Measurements from ENCODE around the gene SVIL.

The SVIL gene

DNA sequence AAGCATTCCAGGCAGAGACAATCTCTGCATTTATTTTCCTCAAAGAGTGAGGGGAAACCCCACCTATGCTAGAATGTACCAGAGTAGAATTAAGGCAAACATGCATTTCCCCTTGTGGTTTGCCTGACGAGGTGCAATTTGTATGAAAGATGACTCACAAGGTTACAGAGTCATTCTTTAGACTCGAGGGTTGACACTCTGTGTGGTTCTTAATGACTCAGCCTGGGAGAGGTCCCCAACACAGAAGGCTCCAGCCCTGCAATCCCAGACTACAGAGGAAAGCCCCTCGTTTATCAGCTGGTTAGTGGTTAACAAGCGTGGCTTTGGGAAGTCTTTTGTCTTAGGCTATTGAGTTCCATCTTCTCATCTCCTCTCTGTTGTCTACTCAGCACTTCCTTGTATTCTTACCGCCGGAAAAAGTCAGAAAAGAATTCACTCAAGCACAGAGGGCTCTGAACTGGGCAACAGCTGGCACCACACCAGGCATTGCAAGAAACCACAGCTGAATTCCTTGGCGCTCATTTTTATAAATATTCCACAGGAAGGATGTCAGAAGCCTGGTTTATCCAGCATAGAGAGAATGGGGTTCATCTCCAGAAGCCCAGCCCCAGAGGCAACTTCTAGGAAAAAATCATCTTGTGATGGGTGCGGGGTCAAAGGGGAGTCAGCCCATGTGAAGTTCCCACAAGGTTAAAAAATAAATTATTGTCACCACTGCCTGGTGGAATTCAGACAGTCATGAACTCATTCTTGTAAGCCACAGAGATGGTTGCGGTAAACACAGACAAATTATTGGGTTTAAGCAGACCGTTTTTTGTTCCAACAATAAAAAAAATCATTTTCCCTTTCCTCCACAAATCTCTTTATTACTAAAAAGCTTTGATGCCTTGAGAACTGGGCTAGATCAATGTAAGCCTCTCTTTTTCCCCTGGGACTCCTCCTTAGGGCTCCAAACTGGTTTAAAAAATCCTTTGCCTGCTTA is 24.5 kb upstream of the SVIL start:
- Mint-ChIP-seq H3K36me3 (peaks cover 10 to 18% of the 10 kb centered on the region in 2 donors), H3K4me1 (peaks cover 6 to 17% of the 10 kb centered on the region in 2 donors), H3K4me3 (peak overlapping the region in 1 of 2 donors; percentile 5), H3K27ac (peak overlapping the region; percentile 63), H3K27me3 (peaks cover 0 to 6% of the 10 kb centered on the region in 2 donors), H3K9me3 (peaks cover 10 to 11% of the 10 kb centered on the region in 2 donors)
- ATAC-seq (replicated peaks) (peak; percentile 99), DNase-seq (peak; percentile 63)

DNA sequence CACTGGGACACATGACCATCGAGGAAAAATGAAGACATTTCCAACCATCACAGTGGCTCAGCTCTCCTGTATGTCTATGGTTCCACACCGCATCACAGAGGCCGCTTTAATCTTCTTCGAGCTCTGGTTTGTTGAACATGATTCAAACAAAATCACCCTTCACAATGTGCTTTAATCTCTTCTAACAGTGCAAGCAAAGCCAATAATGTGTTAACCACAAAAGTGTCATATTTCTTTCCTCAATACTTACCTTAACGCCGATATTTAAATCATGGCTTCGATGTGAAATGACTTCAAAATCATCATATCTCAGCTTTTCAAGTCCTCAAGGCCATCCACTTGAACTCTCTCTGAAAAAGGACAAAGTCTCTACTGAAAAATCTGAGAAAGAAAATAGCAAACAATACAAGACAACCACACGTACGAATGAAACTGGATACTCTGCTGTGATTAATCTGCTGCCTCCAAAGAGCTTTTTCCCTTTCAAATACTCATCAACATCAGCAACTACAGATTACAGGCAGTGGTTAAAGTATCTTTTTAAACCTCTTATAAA is 23.0 kb upstream of the SVIL start:
- no peak for DNase-seq
- no peak for ATAC-seq (replicated peaks)
- peaks cover 10 to 11% of the 10 kb centered on the region in 2 donors for H3K9me3 Mint-ChIP-seq
- H3K4me1 Mint-ChIP-seq: peaks cover 6 to 17% of the 10 kb centered on the region in 2 donors
- peaks cover 10 to 18% of the 10 kb centered on the region in 2 donors for H3K36me3 Mint-ChIP-seq
- H3K4me3 Mint-ChIP-seq: no peak overlapping the region
- peaks cover 0 to 6% of the 10 kb centered on the region in 2 donors for H3K27me3 Mint-ChIP-seq
- H3K27ac Mint-ChIP-seq: no peak overlapping the region

GRCh38 chr10:29656451-29656992 is 21.8 kb upstream of the SVIL start:
- H3K4me3 Mint-ChIP-seq: no peak overlapping the region
- H3K36me3 Mint-ChIP-seq: peaks cover 10 to 18% of the 10 kb centered on the region in 2 donors
- H3K4me1 Mint-ChIP-seq: peaks cover 6 to 17% of the 10 kb centered on the region in 2 donors
- H3K9me3 Mint-ChIP-seq: peaks cover 12 to 14% of the 10 kb centered on the region in 2 donors
- peaks cover 0 to 6% of the 10 kb centered on the region in 2 donors for H3K27me3 Mint-ChIP-seq
- ATAC-seq (replicated peaks) (no peak), DNase-seq (no peak)
- no peak overlapping the region for H3K27ac Mint-ChIP-seq

DNA sequence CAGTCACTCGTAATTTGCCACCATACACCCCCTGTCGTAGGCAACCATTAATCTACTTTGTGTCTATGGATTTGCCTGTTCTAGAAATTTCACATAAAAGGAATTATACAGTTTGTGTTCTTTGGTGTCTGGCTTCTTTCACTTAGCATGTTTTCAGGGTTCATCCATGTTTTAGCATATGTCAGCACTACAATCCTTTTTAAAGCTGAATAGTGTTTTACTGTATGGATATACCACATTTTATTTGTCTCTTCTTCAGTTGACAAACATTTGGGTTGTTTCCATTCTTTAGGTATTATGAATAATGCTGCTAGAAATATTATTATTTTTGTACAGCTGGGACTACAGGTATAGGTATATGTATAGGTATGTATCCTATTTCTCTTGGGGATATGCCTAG is 17.4 kb upstream of the SVIL start:
- Mint-ChIP-seq H3K9me3 (peaks cover 5 to 11% of the 10 kb centered on the region in 2 donors), H3K27me3 (no peaks in the 10 kb centered on the region), H3K36me3 (peaks cover 6 to 9% of the 10 kb centered on the region in 2 donors), H3K4me3 (no peak overlapping the region), H3K27ac (no peak overlapping the region), H3K4me1 (peaks cover 5 to 19% of the 10 kb centered on the region in 2 donors)
- no peak for ATAC-seq (replicated peaks)
- no peak for DNase-seq

DNA sequence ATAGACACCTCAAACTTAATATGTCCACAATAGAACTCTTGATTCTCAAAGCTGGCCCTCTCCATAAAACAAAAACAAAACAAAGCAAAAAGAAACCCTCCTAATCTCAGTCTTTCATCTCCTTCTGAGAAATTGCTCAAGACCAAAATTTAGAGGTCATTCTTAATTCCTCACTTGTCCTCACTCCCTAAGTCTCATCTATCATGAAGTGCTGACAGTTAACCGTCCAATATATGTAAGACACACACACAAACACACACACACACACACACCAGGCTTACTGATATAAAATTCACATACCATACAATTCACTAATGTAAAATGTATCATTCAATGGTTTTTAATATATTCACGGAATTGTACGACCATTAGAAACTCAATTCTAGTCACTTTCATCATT is 17.0 kb upstream of the SVIL start:
- peaks cover 8 to 23% of the 10 kb centered on the region in 2 donors for H3K4me1 Mint-ChIP-seq
- no peak overlapping the region for H3K27ac Mint-ChIP-seq
- H3K9me3 Mint-ChIP-seq: peaks cover 4 to 9% of the 10 kb centered on the region in 2 donors
- H3K4me3 Mint-ChIP-seq: no peak overlapping the region
- H3K27me3 Mint-ChIP-seq: no peaks in the 10 kb centered on the region
- ATAC-seq (replicated peaks): no peak
- peaks cover 4 to 7% of the 10 kb centered on the region in 2 donors for H3K36me3 Mint-ChIP-seq
- no peak for DNase-seq

GRCh38 chr10:29650552-29650944 is 15.8 kb upstream of the SVIL start:
- Mint-ChIP-seq H3K4me1 (peaks cover 12 to 33% of the 10 kb centered on the region in 2 donors), H3K9me3 (peaks cover 4 to 6% of the 10 kb centered on the region in 2 donors), H3K27ac (no peak overlapping the region), H3K36me3 (no peaks in the 10 kb centered on the region), H3K27me3 (no peaks in the 10 kb centered on the region), H3K4me3 (no peak overlapping the region)
- ATAC-seq (replicated peaks): no peak
- DNase-seq: no peak

DNA sequence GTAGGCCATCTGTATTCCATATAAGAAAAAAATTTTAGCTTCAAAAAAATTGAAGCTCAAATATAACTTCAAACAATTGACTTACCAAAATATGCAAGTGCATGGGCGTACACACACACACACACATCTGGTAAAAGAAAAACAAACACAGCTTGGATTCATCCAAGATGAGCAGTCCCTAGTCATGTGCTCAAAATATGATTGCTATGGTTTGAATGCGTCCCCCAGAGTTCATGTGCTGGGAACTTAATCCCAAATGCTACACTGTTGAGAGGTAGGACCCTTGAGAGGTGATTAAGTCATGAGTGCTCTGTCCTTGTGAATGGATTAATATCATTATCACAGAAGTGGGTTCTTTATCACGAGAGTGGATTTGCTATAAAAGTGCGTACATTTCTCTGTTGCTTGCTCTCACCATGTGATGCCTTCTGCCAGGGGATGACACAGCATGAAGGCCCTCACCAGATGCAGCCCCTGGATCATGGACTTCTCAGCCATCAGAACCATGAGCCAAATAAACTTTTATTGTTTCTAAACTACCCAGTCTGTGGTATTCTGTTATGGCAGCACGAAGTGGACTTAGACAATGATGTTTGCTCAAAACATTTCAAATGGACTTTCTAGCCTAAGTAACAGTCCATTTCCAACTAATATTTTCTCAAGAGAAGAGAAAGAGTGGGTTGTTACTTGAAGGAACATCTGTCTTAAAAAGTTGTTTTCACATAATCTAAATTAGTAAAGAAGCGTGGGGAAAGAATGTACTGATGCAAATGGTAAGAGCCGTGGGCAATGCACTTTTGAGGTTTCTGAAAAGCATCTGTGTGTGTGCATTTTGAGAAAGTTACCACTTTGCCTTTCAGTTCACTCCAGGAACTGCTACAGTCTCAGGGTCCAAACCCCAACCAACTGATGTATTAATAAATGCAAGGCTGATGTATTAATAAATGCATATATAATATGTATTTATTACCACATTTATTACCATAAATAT is 15.1 kb upstream of the SVIL start:
- Mint-ChIP-seq H3K27me3 (no peaks in the 10 kb centered on the region), H3K27ac (no peak overlapping the region), H3K4me3 (no peak overlapping the region), H3K4me1 (peaks cover 12 to 33% of the 10 kb centered on the region in 2 donors), H3K9me3 (peaks cover 3 to 4% of the 10 kb centered on the region in 2 donors), H3K36me3 (no peaks in the 10 kb centered on the region)
- no peak for ATAC-seq (replicated peaks)
- DNase-seq: no peak

GRCh38 chr10:29648983-29649268 is 14.2 kb upstream of the SVIL start:
- DNase-seq (no peak), ATAC-seq (replicated peaks) (no peak)
- H3K27me3 Mint-ChIP-seq: peaks cover 0 to 3% of the 10 kb centered on the region in 2 donors
- H3K4me1 Mint-ChIP-seq: peaks cover 12 to 33% of the 10 kb centered on the region in 2 donors
- H3K27ac Mint-ChIP-seq: no peak overlapping the region
- no peaks in the 10 kb centered on the region for H3K36me3 Mint-ChIP-seq
- peaks cover 2 to 4% of the 10 kb centered on the region in 2 donors for H3K9me3 Mint-ChIP-seq
- no peak overlapping the region for H3K4me3 Mint-ChIP-seq

- Mint-ChIP-seq H3K36me3 (no peaks in the 10 kb centered on the region), H3K27ac (no peak overlapping the region), H3K9me3 (peaks cover 2 to 4% of the 10 kb centered on the region in 2 donors), H3K27me3 (peaks cover 0 to 3% of the 10 kb centered on the region in 2 donors), H3K4me3 (peak overlapping the region in 1 of 2 donors; percentile 2), H3K4me1 (peaks cover 12 to 33% of the 10 kb centered on the region in 2 donors)
- DNase-seq (no peak), ATAC-seq (replicated peaks) (no peak)
These were observed 13.6 kb upstream of the SVIL start for GRCh38 chr10:29648114-29648982.

DNA sequence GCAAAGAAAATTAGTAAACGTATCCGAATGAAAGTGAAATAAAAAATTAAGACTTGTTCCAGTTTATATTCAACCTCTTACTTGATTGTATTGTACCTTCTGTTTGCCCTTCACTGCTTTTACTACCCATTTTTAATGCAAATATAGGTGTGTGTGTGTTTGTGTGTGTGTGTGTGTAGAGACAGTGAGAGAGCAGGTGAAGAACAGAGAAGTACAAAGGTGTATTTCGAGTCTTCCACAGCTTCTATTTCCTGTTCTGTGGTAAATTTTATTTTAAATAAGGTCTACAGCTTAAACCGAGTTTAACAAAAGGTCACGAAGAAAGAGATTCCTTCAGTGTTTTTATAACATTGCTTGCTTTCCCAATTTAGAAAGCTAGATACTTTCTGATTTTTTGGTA is 12.7 kb upstream of the SVIL start:
- no peaks in the 10 kb centered on the region for H3K36me3 Mint-ChIP-seq
- H3K9me3 Mint-ChIP-seq: peaks cover 2 to 4% of the 10 kb centered on the region in 2 donors
- no peak overlapping the region for H3K27ac Mint-ChIP-seq
- peaks cover 12 to 33% of the 10 kb centered on the region in 2 donors for H3K4me1 Mint-ChIP-seq
- no peak for DNase-seq
- H3K27me3 Mint-ChIP-seq: peaks cover 0 to 3% of the 10 kb centered on the region in 2 donors
- peak; percentile 33 to 73 for ATAC-seq (replicated peaks)
- peak overlapping the region in 1 of 2 donors; percentile 31 for H3K4me3 Mint-ChIP-seq

DNA sequence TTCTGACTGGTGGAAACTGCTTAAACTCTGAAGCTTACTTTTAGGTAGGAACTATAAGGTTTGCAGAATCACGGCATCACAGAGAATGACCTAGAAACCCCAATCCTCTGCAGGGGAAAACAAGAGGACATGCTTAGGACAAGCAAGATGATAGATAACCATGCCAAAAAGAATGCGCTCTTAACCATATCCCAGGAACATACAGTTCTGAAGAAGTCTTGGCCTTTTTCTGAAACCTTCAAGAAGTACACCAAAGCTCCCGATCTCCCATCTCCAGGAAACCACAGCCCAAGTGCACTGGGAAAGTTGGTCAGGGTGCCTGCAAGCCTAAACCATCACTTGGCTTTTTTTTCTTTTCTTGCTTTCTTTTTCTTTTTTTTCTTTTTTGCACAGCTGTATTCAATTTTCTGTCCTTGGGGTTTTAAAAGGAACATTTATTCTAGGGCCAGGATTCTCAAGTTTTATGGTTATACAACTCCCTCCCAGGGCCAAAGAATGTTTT is 12.2 kb upstream of the SVIL start:
- DNase-seq (no peak), ATAC-seq (replicated peaks) (no peak)
- Mint-ChIP-seq H3K36me3 (no peaks in the 10 kb centered on the region), H3K4me3 (no peak overlapping the region), H3K27ac (no peak overlapping the region), H3K9me3 (peaks cover under 1 to 1% of the 10 kb centered on the region in 2 donors), H3K4me1 (peaks cover 12 to 33% of the 10 kb centered on the region in 2 donors), H3K27me3 (peaks cover 0 to 3% of the 10 kb centered on the region in 2 donors)

DNA sequence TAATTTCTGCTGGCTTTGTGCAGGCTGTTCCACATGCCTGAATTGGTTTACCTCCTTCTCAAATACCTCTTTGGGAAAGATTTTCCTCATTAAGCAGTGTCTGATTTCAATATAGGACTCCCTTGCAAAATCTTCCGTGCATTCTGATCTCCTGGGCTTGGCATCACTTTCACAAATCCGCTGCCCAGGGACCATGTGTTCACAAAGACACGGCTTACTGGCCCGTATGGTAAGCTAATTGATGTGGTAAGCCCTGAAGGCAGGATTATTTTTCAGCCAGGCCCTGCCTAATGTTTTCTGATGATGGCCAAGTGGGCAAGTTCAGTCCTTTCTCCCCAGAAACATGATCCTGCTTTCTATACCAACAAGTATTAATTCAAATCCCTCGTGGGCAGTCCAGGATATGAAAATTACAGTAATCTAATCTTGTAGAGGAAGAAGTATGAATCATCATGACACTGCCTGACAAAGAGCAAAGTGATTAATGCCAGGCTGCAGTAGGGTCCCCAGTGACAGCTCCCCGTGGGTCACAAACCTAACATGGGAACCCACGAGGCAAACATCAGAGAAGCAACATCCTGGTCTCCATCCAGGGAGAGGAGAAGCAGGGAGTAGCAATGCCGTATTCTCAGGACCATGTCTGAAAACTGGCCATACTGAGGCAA is 11.6 kb upstream of the SVIL start:
- no peaks in the 10 kb centered on the region for H3K36me3 Mint-ChIP-seq
- peaks cover 0 to 3% of the 10 kb centered on the region in 2 donors for H3K27me3 Mint-ChIP-seq
- H3K4me1 Mint-ChIP-seq: peaks cover 12 to 33% of the 10 kb centered on the region in 2 donors
- no peak overlapping the region for H3K27ac Mint-ChIP-seq
- DNase-seq: no peak
- H3K4me3 Mint-ChIP-seq: peak overlapping the region in 1 of 2 donors; percentile 62
- peak; percentile 55 to 63 for ATAC-seq (replicated peaks)
- no peaks in the 10 kb centered on the region for H3K9me3 Mint-ChIP-seq

All from stimulated activated naive B cell treated with anti-CD40 and anti-IgM and Interleukin-4, amounts not matched to agents 10 μg/mL and 1 μg/mL and 100 μg/mL, for 72 hours (primary cell).